Measurements from ENCODE around the gene ESPN. TPM values are rescaled to one million over a fixed set of nuclear protein-coding genes. Genes with fewer than 3 reads are reported as not detected.

The ESPN gene
- total RNA-seq, 2 donors from 2014 or later = 4.1 to 10.5 TPM

- H3K4me3 Mint-ChIP-seq = no peak overlapping the region
- Histone ChIP-seq H3K27me3 (ENCODE audit: control insufficient read depth, insufficient read depth, low read length, poor library complexity, severe bottlenecking) (peaks cover 23% of the 10 kb centered on the region), H3K9ac (ENCODE audit: extremely low read depth, low read length, poor library complexity, severe bottlenecking) (no peak overlapping the region), H3K4me1 (ENCODE audit: control insufficient read depth, insufficient read depth, low read length) (no peaks in the 10 kb centered on the region), H3K9me3 (ENCODE audit: control insufficient read depth, low read length) (no peaks in the 10 kb centered on the region), H3K36me3 (ENCODE audit: control insufficient read depth, insufficient read depth, low read length) (no peaks in the 10 kb centered on the region), H3K27ac (ENCODE audit: low read depth, low read length) (no peak overlapping the region), H3K4me3 (ENCODE audit: low read length) (no peak overlapping the region)
- WGBS, 2 experiments (ENCODE audit: insufficient coverage in 1 of 2, insufficient read length in 1 of 2) = 90 to 93% methylated on average over 2 to 6 of the region's 6 CpGs
- no peak for TF ChIP-seq CTCF (conservative IDR thresholded peaks at IDR 0.05)
- H3K9me3 Mint-ChIP-seq = no peaks in the 10 kb centered on the region
- H3K36me3 Mint-ChIP-seq (ENCODE audit: low read depth) = no peaks in the 10 kb centered on the region
- no peak overlapping the region for H3K27ac Mint-ChIP-seq
- no peak for DNase-seq
- H3K4me1 Mint-ChIP-seq = peaks cover 4% of the 10 kb centered on the region
- peaks cover 58% of the 10 kb centered on the region for H3K27me3 Mint-ChIP-seq (ENCODE audit: insufficient read depth)
These were observed 14.8 kb upstream of the ESPN start for GRCh38 chr1:6409733-6410132.

GRCh38 chr1:6410248-6410893 lies 14.2 kb upstream of the ESPN start:
- peaks cover 4% of the 10 kb centered on the region for H3K4me1 Mint-ChIP-seq
- Histone ChIP-seq H3K9me3 (ENCODE audit: control insufficient read depth, low read length) (no peaks in the 10 kb centered on the region), H3K4me1 (ENCODE audit: control insufficient read depth, insufficient read depth, low read length) (no peaks in the 10 kb centered on the region), H3K4me3 (ENCODE audit: low read length) (no peak overlapping the region), H3K27me3 (ENCODE audit: control insufficient read depth, insufficient read depth, low read length, poor library complexity, severe bottlenecking) (peaks cover 23% of the 10 kb centered on the region), H3K27ac (ENCODE audit: low read depth, low read length) (no peak overlapping the region), H3K36me3 (ENCODE audit: control insufficient read depth, insufficient read depth, low read length) (no peaks in the 10 kb centered on the region), H3K9ac (ENCODE audit: extremely low read depth, low read length, poor library complexity, severe bottlenecking) (no peak overlapping the region)
- no peaks in the 10 kb centered on the region for H3K9me3 Mint-ChIP-seq
- H3K27me3 Mint-ChIP-seq (ENCODE audit: insufficient read depth) = peaks cover 58% of the 10 kb centered on the region
- DNase-seq = no peak
- no peak for TF ChIP-seq CTCF (conservative IDR thresholded peaks at IDR 0.05)
- WGBS, 2 experiments (ENCODE audit: insufficient coverage in 1 of 2, insufficient read length in 1 of 2) = 93 to 94% methylated on average over 10 to 13 of the region's 13 CpGs
- H3K27ac Mint-ChIP-seq = no peak overlapping the region
- H3K4me3 Mint-ChIP-seq = no peak overlapping the region
- no peaks in the 10 kb centered on the region for H3K36me3 Mint-ChIP-seq (ENCODE audit: low read depth)

DNA sequence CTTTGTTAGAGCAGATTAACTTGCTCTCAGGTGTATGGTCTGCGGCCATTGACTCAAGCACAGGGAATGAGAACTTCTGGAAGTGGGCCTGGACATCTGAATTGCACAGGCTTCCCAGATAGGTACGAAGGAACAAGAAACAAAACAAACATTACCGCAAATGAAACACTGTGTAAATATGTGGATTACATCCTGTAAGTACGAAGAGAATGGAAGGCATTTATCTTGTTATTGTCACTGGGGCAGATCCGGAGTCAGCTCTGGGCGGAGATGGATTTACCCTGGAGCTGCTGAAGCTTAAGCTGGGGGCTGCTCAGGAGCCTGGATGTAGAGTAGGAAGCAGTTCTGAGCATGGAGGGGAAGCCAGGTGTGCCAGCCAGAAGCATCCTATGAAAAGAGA lies 11.7 kb upstream of the ESPN start:
- Mint-ChIP-seq H3K9me3 (no peaks in the 10 kb centered on the region), H3K27ac (no peak overlapping the region), H3K36me3 (ENCODE audit: low read depth) (no peaks in the 10 kb centered on the region), H3K27me3 (ENCODE audit: insufficient read depth) (peaks cover 73% of the 10 kb centered on the region), H3K4me3 (no peak overlapping the region), H3K4me1 (peaks cover 4% of the 10 kb centered on the region)
- DNase-seq = no peak
- Histone ChIP-seq H3K9me3 (ENCODE audit: control insufficient read depth, low read length) (no peaks in the 10 kb centered on the region), H3K36me3 (ENCODE audit: control insufficient read depth, insufficient read depth, low read length) (no peaks in the 10 kb centered on the region), H3K27ac (ENCODE audit: low read depth, low read length) (no peak overlapping the region), H3K27me3 (ENCODE audit: control insufficient read depth, insufficient read depth, low read length, poor library complexity, severe bottlenecking) (peaks cover 41% of the 10 kb centered on the region), H3K9ac (ENCODE audit: extremely low read depth, low read length, poor library complexity, severe bottlenecking) (no peak overlapping the region), H3K4me3 (ENCODE audit: low read length) (no peak overlapping the region), H3K4me1 (ENCODE audit: control insufficient read depth, insufficient read depth, low read length) (no peaks in the 10 kb centered on the region)
- 88 to 92% methylated on average over 6 of the region's 6 CpGs for WGBS, 2 experiments (ENCODE audit: insufficient coverage in 1 of 2, insufficient read length in 1 of 2)
- TF ChIP-seq CTCF (conservative IDR thresholded peaks at IDR 0.05) = no peak
